Activated CD4-positive, CD25-positive, alpha-beta regulatory T cell treated with anti-CD3 and anti-CD28 coated beads, Interleukin-2, amount 50 U/mL, for 16 hours (primary cell): Measurements from ENCODE around the gene INHBB.
"Not testable (repeated sequence)": the region's sequence is repeated elsewhere in the genome, so short reads cannot be mapped to it uniquely, and the experiment has no call there.

Experiments used
- DNase-seq: peaks from one replicate; pipeline ENCODE4 v3.0.0-alpha.2; 2020; ENCODE audit warnings: low read depth, low spot score

INHBB gene

DNA sequence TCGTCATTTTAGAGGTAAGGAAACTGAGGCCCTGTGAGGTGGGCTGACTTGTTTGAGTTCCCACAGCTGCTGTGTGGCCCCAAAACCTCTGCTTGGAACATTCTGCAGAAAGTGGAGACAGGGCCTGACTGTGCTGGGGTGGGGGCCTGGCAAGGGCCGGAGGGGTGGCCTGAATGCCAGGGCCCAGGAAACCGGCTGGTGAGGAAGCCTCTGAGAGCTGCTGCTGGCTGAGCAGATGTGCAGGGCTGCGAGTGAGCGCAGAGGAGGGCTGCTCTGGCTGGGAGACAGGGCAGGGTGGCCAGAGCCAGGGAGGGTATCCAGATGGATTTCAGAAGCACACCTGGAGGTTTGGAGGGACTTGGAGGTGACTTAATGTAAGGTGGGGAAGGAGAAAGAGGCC lies 29.9 kb upstream of the INHBB start:
- no peak for DNase-seq

DNA sequence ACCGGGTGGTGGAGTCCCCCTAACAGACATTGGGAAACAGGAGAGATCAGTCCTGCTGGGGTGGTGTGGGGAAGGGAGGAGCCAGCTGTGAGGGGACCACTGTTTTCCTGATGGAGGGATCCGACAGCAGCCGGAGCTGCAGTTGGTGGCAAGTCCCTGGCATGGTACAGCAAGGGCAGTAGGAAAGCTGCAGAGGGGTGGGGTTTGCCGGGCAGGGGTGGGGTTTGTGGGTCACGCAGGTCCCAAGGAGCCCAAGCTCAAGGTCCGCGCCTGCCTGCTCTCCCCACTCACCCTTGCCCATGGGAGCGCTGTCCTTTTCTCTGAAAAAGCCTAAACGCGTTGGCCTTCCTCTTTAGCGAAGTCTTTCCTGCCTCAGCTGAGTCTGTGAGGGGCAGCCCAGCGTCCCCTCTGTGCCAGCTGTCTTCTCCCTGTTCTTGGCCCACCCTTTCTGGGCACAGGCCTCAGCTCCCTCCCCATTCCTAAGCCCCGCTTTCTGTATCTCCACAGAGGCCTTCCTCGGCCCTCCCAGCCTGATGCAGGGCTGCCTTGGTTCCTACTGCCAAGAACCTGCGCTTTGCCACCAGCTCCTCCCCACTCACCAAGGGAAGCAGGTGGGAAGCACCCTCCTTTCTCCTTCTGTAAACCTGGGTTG lies 29.3 kb upstream of the INHBB start:
- DNase-seq = no peak

DNA sequence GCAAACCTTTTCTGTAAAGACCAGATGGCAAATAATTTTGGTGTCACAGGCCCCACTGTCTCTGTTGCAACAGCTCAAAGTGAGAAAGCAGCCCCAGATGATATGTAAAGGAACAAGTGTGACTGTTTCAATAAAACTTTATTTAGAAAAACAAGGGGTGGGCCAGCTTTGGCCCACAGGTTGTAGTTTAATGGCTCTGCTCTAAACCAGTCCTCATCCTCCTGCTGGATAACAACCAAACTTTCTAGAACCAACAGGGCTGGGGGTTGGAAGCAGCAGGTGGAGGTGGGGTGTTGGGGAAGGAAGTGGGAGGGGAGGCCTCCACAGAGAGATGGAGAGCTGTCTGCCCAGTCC lies 28.8 kb upstream of the INHBB start:
- DNase-seq = no peak

DNA sequence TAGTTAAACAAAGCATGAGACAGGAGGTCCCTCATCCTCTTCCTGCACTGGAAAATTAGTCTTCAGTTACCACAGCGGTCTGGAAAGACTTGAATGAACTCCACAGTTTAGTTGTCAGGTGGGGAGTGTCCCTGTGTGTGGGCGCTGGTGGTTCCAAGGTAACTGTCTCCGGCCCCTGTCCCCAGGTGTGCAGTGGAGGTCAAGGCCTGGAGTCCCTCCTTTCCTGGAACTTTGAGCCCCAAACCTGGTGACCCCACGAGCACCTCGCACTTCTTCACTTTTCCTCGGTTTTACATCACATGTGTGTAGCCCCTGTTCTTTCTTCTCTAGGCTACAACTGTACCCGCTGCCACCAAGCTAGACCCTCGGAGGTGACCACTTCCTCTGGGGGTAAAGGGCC lies 28.0 kb upstream of the INHBB start:
- no peak for DNase-seq

DNA sequence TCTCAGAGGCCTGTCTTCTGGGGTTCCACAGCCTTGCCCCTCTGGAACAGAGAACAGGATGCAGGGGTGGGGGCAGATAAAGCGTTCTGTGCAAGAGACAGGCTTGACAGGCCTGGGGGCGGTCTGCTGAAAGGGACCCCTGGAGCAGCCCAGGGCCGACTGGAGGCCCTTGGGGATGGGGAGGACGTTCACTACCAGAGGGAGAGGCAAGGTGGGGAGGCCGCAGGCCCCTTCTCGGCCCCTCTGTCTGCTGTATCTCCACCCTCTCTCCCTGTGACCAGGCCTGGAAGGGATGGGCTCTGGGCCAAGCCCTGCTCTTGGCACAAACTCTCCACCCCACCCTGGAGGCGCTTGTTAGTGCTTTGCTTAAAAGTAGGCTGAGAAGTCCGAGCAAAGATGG lies 27.3 kb upstream of the INHBB start:
- no peak for DNase-seq

DNA sequence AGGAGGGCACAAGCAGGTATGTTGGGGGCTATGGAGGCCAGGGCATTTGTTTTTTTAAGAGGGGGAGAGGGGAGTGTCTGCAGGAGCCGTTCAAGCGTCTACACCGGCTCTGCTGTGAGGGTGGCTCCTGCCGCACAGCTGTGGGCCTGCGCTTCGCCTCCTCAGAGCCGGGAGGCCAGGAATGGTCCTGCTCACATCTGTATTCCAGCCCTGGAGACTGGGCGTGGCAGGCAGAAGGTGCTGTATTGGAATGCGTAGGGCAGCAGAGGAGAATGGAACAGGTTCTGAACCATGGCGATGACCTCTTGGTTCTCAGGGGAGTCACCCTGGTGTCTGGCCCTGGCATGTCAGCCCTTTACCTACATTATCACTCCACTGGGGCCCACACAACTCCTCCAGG lies 26.8 kb upstream of the INHBB start:
- no peak for DNase-seq

DNA sequence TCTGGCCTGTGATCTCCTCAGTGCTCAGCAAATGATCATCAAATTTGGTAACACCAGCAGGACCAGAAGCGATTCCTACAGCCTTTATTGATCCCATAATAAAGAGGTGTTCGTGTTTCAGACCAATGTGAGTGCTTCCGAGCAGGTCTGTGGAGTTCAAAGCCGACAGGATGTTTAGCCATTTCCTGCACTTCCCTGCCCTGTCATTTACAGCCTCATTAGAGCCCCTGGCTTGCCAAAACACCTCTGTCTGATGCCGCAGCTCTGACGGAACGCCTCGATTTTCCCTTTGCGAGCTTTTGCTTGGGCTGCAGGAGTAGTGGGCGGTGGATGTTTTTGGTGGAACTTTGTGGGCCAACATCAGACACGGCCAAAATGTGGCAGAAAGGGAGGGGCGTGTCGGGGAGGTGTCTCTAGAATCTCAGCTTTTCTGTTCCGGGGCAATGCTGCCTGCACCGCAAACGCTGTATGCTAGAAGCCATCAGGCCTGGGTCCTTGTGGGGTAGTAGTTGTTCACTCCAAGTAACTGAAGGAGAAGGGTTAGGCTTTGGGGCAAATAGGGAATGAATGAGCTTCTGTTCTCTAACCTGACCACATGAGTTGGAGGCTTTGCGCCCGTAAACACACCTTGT lies 26.1 kb upstream of the INHBB start:
- DNase-seq = no peak

DNA sequence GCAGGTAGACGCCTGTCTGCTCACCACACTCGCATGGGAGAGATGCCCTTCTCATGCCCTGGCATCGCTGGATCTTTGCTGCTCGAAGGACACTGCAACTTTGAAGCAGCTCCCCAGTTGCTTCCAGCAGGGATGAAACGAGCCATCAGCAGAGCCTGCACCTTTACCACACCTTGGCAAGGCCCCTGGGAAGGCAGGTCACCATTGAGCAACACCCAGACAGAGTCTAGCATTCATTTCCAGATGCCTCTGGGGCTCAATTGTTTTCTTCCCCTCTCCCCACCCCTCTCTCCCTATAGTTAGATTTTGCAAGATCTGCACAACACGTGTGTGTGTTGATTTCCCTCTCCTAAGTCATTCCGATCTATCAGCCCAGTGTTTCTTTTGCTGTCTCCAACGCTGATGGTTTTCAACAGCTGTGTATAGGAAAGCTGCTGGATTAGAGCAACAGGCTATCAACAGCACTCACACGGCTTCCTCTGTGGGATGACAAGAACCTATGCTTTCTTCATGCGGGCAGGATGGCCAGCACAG lies 25.6 kb upstream of the INHBB start:
- no peak for DNase-seq

DNA sequence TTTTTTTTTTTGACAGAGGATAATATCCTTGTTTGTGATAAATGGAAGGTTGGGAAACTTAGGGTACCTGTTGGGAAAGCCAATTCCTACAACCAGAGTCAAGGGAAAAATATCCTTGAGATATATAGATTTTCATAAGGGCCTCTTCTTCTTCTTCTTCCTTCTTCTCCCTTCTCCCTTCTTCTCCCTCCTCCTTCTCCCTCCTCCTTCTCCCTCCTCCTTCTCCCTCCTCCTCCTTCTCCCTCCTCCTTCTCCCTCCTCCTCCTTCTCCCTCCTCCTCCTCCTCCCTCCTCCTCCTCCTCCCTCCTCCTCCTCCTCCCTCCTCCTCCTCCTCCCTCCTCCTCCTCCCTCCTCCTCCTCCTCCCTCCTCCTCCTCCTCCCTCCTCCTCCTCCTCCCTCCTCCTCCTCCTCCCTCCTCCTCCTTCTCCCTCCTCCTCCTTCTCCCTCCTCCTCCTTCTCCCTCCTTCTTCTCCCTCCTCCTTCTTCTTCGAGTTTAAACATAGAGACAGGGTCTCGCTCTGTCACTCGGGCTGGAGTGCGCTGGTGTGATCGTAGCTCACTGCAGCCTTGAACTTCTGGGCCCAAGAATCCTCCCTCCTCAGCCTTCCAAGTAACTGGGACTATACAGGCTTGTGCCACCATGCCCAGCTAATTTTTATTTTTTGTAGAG lies 24.9 kb upstream of the INHBB start:
- not testable (repeated sequence) for DNase-seq

DNA sequence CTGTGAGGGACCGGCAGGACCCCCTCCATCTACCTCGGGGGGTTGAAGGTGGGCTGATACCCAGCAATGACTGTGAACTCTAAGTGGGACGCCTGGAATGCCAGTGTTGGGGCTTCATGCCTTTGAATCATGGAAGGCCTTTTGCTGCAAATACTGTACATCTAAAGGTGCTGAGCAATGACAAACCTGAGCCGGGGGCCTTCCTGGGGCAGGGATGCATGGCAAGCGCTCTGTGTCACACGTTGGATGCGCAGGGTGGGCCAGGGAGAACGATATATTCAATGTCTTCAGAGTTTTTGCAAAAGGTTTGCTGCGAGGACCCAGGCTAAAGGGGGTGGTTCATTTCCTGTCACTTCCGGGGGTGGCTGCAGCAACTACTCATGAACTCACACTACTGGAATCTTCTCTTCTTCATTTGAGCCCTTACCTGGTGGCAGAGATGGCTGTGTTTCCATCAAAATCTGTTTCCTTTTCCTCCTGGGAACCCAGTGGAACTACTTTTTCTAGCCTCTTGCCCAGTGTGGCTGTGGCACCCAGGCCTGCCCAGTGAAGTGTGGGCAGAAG lies 24.1 kb upstream of the INHBB start:
- no peak for DNase-seq

DNA sequence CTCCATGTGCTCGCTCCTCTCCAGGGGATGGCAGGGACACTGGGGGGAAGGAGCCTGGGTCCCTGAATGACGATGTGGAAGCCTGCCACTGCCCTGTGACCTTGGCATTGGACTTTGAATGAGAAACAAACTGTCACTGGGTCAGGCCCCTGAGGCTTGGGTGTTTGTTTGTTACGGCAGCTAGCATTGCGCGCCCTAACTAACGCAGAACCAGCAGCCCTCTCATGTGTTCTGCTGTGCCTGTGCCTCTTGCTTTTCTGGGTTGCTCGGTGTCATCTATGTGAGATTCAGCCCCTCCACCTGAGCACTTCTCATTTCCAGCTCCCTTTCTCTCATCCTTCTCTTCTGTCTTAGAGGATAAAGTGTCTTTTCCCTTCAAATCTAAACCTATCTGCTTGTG lies 23.6 kb upstream of the INHBB start:
- DNase-seq = no peak

DNA sequence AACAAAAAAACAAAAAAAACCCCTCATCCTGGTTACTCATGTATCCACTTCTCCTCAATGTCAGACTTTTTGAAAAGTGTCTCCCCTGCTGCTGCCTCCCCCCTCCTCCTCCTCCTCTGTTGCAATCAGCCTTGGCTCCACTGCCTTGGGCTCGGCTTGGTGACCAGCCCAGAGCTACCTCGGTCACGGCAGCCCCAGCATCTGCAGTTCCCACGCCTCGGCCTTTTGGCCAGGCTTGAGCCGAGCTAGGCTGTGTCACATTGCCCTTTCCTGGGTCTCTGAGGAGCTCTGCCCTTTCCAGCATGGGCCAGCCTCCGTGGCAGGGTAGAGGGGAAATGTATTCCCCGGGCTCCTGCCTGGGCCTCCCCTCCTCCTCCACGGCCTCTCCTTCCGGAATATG lies 22.7 kb upstream of the INHBB start:
- DNase-seq = no peak

DNA sequence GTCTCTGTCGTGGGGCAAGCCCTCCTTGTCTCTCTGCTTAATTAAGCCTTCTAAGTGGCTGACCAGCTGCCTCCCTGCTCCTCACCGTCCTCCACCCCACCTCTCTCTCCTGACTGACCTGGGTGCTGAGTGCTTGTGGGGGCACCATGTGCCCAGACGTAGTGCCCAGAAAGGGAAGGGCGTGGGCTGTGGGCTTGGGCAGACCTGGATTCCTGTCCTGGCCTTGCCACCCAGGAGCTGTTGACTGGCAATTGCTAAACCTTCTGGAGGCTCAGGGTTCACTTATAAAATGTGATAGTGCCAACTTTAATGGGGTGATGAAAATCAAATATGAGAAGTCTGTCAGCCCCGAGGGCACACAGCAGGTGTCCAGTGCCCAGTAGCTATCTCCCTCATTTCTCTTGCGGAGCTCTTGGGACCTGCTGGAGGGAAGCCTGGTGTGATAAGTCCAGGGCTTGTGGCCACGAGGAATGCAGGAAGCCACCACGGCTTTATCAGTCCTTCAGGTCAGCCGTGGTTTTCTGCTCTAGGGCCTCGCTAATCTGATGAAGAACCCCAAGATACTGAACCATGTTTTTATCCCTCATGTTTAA lies 22.0 kb upstream of the INHBB start:
- no peak for DNase-seq

DNA sequence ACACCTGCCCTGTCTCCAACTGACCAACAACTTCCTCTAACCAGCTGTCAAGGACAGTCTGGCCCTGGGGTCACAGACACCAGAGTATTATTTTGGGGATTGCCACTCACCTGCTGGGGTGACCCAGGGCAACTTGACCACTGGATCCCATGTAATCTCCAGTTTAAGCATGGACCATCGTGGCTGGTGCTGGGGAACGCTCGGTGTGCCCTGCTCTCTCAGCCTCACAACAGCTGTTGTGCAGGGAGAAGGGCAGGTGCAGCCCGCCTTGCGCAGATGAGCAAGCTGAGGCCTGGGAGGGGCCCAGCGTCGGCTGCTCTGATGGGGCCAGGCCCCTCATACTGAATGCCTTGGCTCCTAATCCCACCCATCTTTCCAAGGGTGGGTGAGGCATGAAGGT lies 21.0 kb upstream of the INHBB start:
- no peak for DNase-seq

DNA sequence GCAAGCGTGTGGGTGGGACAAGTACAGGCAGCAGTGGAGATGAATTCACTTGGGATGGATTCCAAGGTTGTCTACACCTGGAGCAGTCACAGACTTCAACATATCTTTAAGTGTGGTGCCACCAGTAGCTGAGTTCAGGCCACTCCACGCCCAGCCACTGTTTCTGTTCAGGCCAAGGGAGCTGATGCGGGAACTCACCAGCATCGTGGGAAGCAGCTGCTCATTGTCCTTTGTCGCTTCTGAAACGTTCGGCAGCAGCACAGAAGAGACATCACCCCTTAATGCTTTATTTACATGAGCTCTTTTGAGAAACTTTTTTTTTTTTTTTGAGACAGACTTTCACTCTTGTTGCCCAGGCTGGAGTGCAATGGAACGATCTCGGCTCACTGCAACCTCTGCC lies 19.9 kb upstream of the INHBB start:
- DNase-seq = no peak

DNA sequence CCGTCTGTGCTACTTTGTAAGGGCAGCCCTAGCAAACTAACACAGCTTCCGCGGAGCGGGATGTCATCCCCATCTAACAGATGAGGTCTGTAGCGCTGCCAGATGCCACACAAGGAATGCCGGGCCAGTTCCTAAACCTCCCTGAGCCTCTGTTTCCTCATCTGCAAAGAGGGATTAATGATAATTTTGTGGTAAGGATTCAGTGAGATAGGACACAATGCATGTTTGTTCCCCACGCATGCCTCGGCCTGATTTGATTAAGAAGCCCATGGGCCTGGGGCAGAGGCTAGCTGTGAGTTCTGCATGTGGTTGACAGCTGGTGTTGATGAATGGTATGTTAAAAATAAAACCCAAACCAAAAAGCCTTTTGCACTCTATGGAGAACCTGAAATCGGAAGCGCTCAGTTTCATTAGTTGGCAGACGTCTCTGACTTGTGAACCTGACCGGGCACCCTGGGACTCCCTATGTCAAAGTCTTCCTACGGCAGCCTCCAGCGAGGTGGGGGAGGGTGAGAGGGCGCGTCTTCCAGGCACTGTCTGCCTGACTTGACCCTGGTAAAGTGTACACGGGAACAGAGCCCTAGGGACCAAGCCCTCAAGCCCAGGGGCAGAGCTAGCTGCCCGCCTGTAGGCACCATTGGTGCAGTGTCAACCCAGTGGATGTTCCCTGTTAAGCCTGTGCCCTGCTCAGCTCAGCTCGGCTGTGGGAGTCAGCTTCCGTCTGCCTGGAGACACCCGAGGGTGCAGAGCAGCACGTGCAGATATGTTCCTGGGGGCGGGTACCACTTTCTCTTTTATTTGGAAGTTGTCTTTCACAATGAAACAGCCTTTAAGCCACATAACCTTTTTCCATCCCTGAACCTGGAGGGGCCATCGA lies 14.8 kb upstream of the INHBB start:
- DNase-seq = no peak

DNA sequence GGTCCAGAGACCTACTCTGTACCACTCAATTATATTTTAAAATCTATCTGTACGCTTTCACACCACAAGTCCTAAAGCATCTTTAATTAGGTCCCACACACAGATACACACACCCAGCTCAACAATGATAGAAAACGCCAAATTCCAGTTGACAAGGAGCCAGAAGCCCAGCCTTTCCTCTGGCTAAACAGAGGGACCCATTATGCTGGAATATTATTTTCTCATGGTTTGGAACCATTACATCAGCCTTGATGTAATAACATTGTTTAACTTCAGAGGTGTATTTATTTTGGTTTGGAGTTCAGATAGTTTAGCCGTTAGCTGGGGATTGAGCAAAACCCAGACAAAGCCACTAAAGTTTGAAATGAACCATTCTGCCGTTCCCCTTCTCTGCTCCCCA lies 14.0 kb upstream of the INHBB start:
- DNase-seq = no peak

DNA sequence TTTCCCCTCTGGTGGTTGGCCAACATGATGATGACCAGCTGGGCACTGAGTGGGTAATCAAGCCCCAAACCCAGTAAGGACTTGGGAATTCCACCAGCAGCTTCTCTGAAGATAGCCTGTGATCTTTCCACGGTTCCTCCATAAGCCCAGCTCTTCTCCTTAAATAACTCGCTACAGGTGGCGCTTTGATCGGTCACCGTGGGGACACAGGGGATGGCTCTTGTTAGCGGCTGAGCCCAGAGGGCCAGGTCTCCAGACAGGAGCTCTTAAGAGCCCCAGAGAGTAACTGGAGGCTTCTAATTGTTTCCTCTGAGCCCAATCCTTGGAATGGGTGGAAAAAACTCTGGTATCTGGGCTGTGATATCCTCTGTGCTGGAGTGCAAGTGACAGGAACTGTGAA lies 13.6 kb upstream of the INHBB start:
- DNase-seq = no peak

DNA sequence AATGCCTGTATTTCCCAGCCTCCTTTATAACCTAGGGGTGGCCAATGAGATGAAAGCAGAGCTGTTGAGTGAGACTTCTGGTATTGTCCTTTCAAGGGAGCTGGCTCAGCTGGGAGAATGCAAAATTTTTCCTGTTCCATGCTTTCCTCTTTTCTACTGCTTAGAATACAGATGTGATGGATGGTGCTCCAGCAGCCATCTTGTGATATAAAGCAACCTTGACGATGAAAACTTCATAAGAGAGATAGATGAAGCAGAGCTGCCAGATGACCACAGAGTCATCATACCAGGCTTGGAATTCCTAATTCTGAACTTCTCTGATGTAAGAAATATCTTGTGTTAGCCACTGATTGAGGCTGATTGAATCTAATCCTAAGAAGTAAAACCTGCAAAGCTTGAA lies 11.9 kb upstream of the INHBB start:
- no peak for DNase-seq

DNA sequence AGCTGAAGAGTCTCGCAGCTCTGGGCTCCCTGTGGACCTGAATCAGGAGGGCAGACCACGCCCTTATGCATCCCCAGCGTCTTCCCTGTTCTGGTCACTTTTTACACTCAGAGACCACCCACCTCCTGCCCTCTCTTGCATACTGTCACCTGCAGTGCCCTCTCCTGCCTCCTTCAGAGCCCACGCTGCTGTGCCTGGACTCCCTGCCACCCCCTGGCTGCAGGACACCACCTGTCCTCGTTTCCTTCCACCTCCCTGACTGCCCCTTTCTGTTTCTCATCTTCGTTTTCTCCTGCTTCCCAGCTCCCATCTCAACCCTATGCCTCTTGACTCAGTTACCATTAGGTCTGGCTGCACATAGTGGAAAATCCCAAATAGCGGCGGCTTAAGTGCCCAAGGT lies 9.2 kb upstream of the INHBB start:
- DNase-seq = no peak

DNA sequence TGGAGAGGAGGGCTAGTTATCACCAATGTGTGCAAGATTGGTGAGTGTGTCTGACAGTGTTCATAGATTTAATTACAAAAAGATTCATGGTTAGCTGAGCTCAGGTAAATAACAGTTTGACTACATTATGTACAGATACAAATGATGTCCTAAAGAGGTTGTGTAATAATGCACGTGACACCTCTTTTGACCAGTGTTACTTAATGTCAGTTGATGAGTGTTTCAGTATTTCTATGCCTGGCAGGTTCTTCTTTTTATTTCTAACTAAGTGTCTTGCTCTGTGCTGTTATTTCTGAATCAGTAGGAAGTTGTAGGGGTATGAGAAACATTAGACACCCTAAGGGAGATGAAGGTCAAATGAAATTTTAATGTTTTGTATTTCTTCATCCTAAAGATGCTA lies 7.9 kb upstream of the INHBB start:
- DNase-seq = no peak

DNA sequence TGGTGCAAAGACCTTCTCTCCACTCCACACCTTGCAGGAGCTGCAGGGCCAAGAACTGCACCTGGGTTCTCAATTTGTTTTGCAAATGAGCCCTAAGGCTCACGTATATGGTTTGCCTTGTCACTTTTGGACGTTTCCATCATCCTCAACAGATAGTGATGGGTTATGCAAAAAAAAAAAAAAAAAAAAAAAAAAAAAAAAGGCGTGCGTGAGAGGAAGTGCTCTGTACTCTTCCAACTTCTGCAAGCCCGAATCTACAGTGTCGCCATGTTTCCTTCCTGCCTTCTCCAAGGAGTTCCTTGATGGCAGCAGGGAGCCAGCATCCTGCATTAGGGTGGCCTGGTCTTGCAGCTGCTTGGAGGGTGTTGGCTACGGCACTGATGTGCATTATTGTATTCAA lies 4.0 kb upstream of the INHBB start:
- DNase-seq = no peak
